OCI-LY7 (cell line): ENCODE data around the gene ACSM2A. TPM values are rescaled to one million over a fixed set of nuclear protein-coding genes. Genes with fewer than 3 reads are reported as not detected.

Source experiments
- BruUV-seq: library from RNA; stranded (reverse); fragments of 400-500 nt; replicated peaks from 2 replicates; lab custom pipeline; 2021; lab: Mats Ljungman, UMichigan
- CTCF ChIA-PET: fragments of 300-600 bp; sonication (Branson Sonifier 250); formaldehyde crosslinking; loops from one replicate; lab custom pipeline; 2022; ENCODE audit warnings: antibody characterized with exemption; ENCODE audit not compliant: unreplicated experiment; lab: Charles Lee
- POLR2A ChIA-PET: fragments of 300-600 bp; sonication (Branson Sonifier 250); formaldehyde crosslinking; loops from one replicate; lab custom pipeline; 2022; ENCODE audit warnings: antibody characterized with exemption; lab: Charles Lee
- DNase-seq: peaks from one replicate; pipeline ENCODE4 v3.0.0-alpha.2; 2015; ENCODE audit warnings: low spot score
- H2AFZ ChIP-seq: fragments of 200-600 bp; sonication (generic), shearing (Covaris generic); 2 replicates; pipeline ENCODE4 v1.6.1; 2014; ENCODE audit warnings: mild to moderate bottlenecking, antibody characterized with exemption, low read length, moderate library complexity
- H3K27ac ChIP-seq: fragments of 200-600 bp; sonication (generic); 2 replicates; pipeline ENCODE4 v1.5.1; 2014; ENCODE audit warnings: mixed run types, low read depth, mild to moderate bottlenecking, moderate library complexity, low read length, inconsistent platforms; ENCODE audit not compliant: poor library complexity, severe bottlenecking
- H3K36me3 ChIP-seq: fragments of 200-600 bp; sonication (generic); 2 replicates; pipeline ENCODE4 v1.6.1; 2014; ENCODE audit warnings: mild to moderate bottlenecking, antibody characterized with exemption, low read length, moderate library complexity, mixed read lengths; ENCODE audit not compliant: insufficient read depth
- H3K4me1 ChIP-seq: fragments of 200-600 bp; sonication (generic); 2 replicates; pipeline ENCODE4 v1.5.1; 2014; ENCODE audit warnings: mild to moderate bottlenecking, low read length; ENCODE audit not compliant: insufficient read depth, poor library complexity, severe bottlenecking
- H3K4me2 ChIP-seq: fragments of 200-600 bp; sonication (generic); 2 replicates; pipeline ENCODE4 v1.6.1; 2014; ENCODE audit warnings: mild to moderate bottlenecking, low read length
- H3K4me3 ChIP-seq: fragments of 200-600 bp; sonication (generic); 2 replicates; pipeline ENCODE4 v1.5.1; 2014; ENCODE audit warnings: mild to moderate bottlenecking, low read depth, low read length; ENCODE audit not compliant: poor library complexity, severe bottlenecking
- H3K79me2 ChIP-seq: fragments of 200-600 bp; sonication (generic); 2 replicates; pipeline ENCODE4 v1.6.1; 2016; ENCODE audit warnings: low read depth, mild to moderate bottlenecking, low read length, moderate library complexity, mixed read lengths; ENCODE audit not compliant: insufficient read depth
- H3K9me2 ChIP-seq: fragments of 200-600 bp; sonication (generic); 2 replicates; pipeline ENCODE4 v1.6.1; 2016; ENCODE audit warnings: mild to moderate bottlenecking, low read length, mixed read lengths; ENCODE audit not compliant: insufficient read depth
- H3K9me3 ChIP-seq: fragments of 200-600 bp; sonication (generic); 2 replicates; pipeline ENCODE4 v1.6.1; 2014; ENCODE audit warnings: mild to moderate bottlenecking, mixed run types, low read length, mixed read lengths
- H4K20me1 ChIP-seq: fragments of 200-600 bp; sonication (generic); 2 replicates; pipeline ENCODE4 v1.6.1; 2014; ENCODE audit warnings: mild to moderate bottlenecking, antibody characterized with exemption, low read length, moderate library complexity, mixed read lengths; ENCODE audit not compliant: insufficient read depth
- CTCF ChIP-seq: fragments of 200-600 bp; sonication (generic); conservative IDR thresholded peaks from 2 replicates; pipeline ENCODE4 v1.5.1; 2014; ENCODE audit warnings: mild to moderate bottlenecking, antibody characterized with exemption, low read length, moderate library complexity, mixed read lengths
- EZH2phosphoT487 ChIP-seq: fragments of 200-600 bp; sonication (generic); IDR thresholded peaks from 2 replicates; pipeline ENCODE4 v1.6.1; 2018; ENCODE audit warnings: low read depth, borderline replicate concordance, mild to moderate bottlenecking, mixed run types, antibody characterized with exemption, low read length, moderate library complexity, mixed read lengths
- intact Hi-C: fragments of 100-400 bp; cut with micrococcal nuclease; formaldehyde crosslinking; loops from one replicate; pipeline ENCODE4 v1.10.0; 2022; ENCODE audit not compliant: unreplicated experiment
- total RNA-seq, 2 experiments: library from RNA; depleted of rRNA in 1 of 2; stranded (reverse); fragments of >200 nt in 1 of 2; shearing (Covaris generic) in 1 of 2; gene quantifications; 2 replicates each; pipeline ENCODE4 v1.2.3, GENCODE V29; 2014 to 2022

The ACSM2A gene
- total RNA-seq, 2 experiments from 2014 or later: not detected

- TF ChIP-seq EZH2phosphoT487 (no peak), CTCF (no peak)
- no peaks in the 10 kb centered on the region for H3K9me2 ChIP-seq
- no peak within 1 kb of the TSS for H3K4me2 ChIP-seq
- H3K36me3 ChIP-seq: no peaks in the 10 kb centered on the region
- intact Hi-C loops: no loop called here
- DNase-seq: no peak
- ChIA-PET CTCF (interaction anchor here (0.6 kb wide), 1 partner anchor 66 kb away, joined by 11 read pairs; no protein-coding TSS in a partner anchor), POLR2A (interaction anchor here (0.5 kb wide), 1 partner anchor 714 kb away, joined by 3 read pairs; no protein-coding TSS in a partner anchor)
- H4K20me1 ChIP-seq: no peaks in the 10 kb centered on the region
- H3K79me2 ChIP-seq: no peaks in the 10 kb centered on the region
- H2AFZ ChIP-seq: peak within 1 kb of the TSS; percentile 80
- no peaks in the 10 kb centered on the region for H3K9me3 ChIP-seq
- no peak within 1 kb of the TSS for H3K4me3 ChIP-seq
- no peaks in the 10 kb centered on the region for H3K4me1 ChIP-seq
- BruUV-seq: no TSS peak
- no peak within 1 kb of the TSS for H3K27ac ChIP-seq
These were observed 41.8 kb upstream of the ACSM2A start, which contains the start of gene ACSM5 for GRCh38 chr16:20409398-20410120. TSS of gene ACSM5 (plus strand) at chr16:20409534. CDS start at chr16:20411485, 1,951 bp downstream.

GRCh38 chr16:20410121-20410723, 41.1 kb upstream of the ACSM2A start:
- no peaks in the 10 kb centered on the region for H3K9me2 ChIP-seq
- no peaks in the 10 kb centered on the region for H4K20me1 ChIP-seq
- no peak for DNase-seq
- H3K36me3 ChIP-seq: no peaks in the 10 kb centered on the region
- no TSS peak for BruUV-seq
- TF ChIP-seq CTCF (no peak), EZH2phosphoT487 (no peak)
- intact Hi-C loops: no loop called here
- no peaks in the 10 kb centered on the region for H3K79me2 ChIP-seq
- H3K4me3 ChIP-seq: no peak overlapping the region
- no peak overlapping the region for H3K27ac ChIP-seq
- peak overlapping the region; percentile 80 for H2AFZ ChIP-seq
- H3K4me2 ChIP-seq: no peak overlapping the region
- H3K9me3 ChIP-seq: no peaks in the 10 kb centered on the region
- ChIA-PET CTCF (no interaction called here), POLR2A (no interaction called here)
- H3K4me1 ChIP-seq: no peaks in the 10 kb centered on the region

- no peak for DNase-seq
- BruUV-seq: no TSS peak
- H3K79me2 ChIP-seq: no peaks in the 10 kb centered on the region
- no peak overlapping the region for H3K4me2 ChIP-seq
- no peak for TF ChIP-seq CTCF
- TF ChIP-seq EZH2phosphoT487: no peak
- ChIA-PET CTCF (no interaction called here), POLR2A (no interaction called here)
- no peaks in the 10 kb centered on the region for H3K4me1 ChIP-seq
- H3K36me3 ChIP-seq: no peaks in the 10 kb centered on the region
- intact Hi-C loops: no loop called here
- no peaks in the 10 kb centered on the region for H3K9me2 ChIP-seq
- H3K9me3 ChIP-seq: no peaks in the 10 kb centered on the region
- H3K27ac ChIP-seq: no peak overlapping the region
- no peak overlapping the region for H2AFZ ChIP-seq
- no peaks in the 10 kb centered on the region for H4K20me1 ChIP-seq
- H3K4me3 ChIP-seq: no peak overlapping the region
These were observed 40.3 kb upstream of the ACSM2A start for GRCh38 chr16:20411055-20411454.
